Stimulated activated effector memory CD8-positive, alpha-beta T cell treated with anti-CD3 and anti-CD28 coated beads, Interleukin-12 subunit alpha, Interleukin-12 subunit beta, amount 100 ng/mL, for 72 hours (primary cell): Measurements from ENCODE around the gene MAST1.
A peak's percentile ranks its signal among the peaks of the same experiment; 100 is the strongest.
"Not testable (repeated sequence)": the region's sequence is repeated elsewhere in the genome, so short reads cannot be mapped to it uniquely, and the experiment has no call there.

Source experiments
- ATAC-seq: fragments of 150-1000 bp; cut with Tn5 transposase; 2 replicates; pipeline ENCODE4 v1.10.0; 2021
- DNase-seq, 2 donors: peaks; one replicate each; pipeline ENCODE4 v3.0.0; 2021 to 2022; ENCODE audit warnings: low spot score in 2 of 2
- H3K27ac Mint-ChIP-seq: one replicate; pipeline ENCODE4 v1.8.0; 2022; ENCODE audit warnings: mild to moderate bottlenecking, mixed read lengths
- H3K36me3 Mint-ChIP-seq: one replicate; pipeline ENCODE4 v1.8.0; 2022; ENCODE audit warnings: mild to moderate bottlenecking, mixed read lengths
- H3K4me1 Mint-ChIP-seq: one replicate; pipeline ENCODE4 v1.8.0; 2022; ENCODE audit warnings: mixed read lengths
- H3K4me3 Mint-ChIP-seq: one replicate; pipeline ENCODE4 v1.8.0; 2022; ENCODE audit warnings: mild to moderate bottlenecking, mixed read lengths
- H3K9me3 Mint-ChIP-seq: one replicate; pipeline ENCODE4 v1.8.0; 2022; ENCODE audit warnings: mixed read lengths

The MAST1 gene

GRCh38 chr19:12843328-12843727, 5.0 kb downstream of the MAST1 start:
- H3K27ac Mint-ChIP-seq: no peak overlapping the region
- no peaks in the 10 kb centered on the region for H3K9me3 Mint-ChIP-seq
- H3K4me1 Mint-ChIP-seq: peaks cover 39% of the 10 kb centered on the region
- DNase-seq: no peak
- no peaks in the 10 kb centered on the region for H3K36me3 Mint-ChIP-seq
- no peak for ATAC-seq
- H3K4me3 Mint-ChIP-seq: no peak overlapping the region

- peaks cover 35% of the 10 kb centered on the region for H3K4me1 Mint-ChIP-seq
- H3K9me3 Mint-ChIP-seq: no peaks in the 10 kb centered on the region
- no peaks in the 10 kb centered on the region for H3K36me3 Mint-ChIP-seq
- ATAC-seq (no peak), DNase-seq (no peak)
- peak overlapping the region; percentile 6 for H3K27ac Mint-ChIP-seq
- no peak overlapping the region for H3K4me3 Mint-ChIP-seq
Measured at GRCh38 chr19:12843999-12844732, 5.9 kb downstream of the MAST1 start.

DNA sequence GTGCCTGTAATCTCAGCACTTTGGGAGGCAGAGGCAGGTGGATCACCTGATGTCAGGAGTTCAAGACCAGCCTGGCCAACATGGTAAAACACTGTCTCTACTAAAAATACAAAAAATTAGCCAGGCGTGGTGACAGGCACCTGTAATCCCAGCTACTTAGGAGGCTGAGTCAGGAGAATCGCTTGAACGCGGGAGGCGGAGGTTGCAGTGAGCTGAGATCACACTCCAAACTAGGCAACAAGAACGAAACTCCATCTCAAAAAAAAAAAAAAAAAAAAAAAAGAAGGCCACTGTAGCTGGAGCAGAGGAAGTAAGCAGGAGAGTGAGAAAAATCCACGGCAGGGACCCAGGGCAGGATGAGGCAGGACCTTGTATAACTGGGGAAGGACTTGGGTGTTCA, 8.3 kb downstream of the MAST1 start:
- H3K27ac Mint-ChIP-seq, H3K36me3 Mint-ChIP-seq, H3K9me3 Mint-ChIP-seq, ATAC-seq, DNase-seq: not testable (repeated sequence)
- H3K4me3 Mint-ChIP-seq: peak overlapping the region; percentile 68
- H3K4me1 Mint-ChIP-seq: peaks cover 12% of the 10 kb centered on the region

- Mint-ChIP-seq H3K4me1 (peaks cover 9% of the 10 kb centered on the region), H3K36me3 (no peaks in the 10 kb centered on the region), H3K4me3 (peak overlapping the region; percentile 68), H3K27ac (peak overlapping the region; percentile 32), H3K9me3 (no peaks in the 10 kb centered on the region)
- peak; percentile 97 for ATAC-seq
- DNase-seq: peak; percentile 97 to 99
Measured at GRCh38 chr19:12847159-12848139, 9.1 kb downstream of the MAST1 start.

DNA sequence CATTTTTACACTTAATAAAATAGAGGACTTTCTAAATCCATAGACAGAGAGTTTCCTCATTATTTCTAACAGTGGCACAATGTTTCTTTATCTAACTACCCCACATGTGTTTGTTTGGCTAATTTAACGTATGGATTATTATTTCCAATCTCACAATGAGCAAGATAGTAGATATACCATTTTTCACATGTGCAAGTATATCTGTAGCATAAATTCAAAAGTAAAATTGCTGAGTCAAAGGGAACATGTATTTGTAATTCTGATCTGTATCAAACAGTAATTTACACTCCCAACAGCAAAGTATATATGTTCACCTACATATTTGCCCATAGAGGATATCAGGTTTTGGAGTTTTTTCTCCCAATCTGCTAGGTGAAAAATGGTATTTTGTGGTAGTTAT, 18.3 kb downstream of the MAST1 start:
- Mint-ChIP-seq H3K4me3 (no peak overlapping the region), H3K9me3 (peaks cover 2% of the 10 kb centered on the region), H3K27ac (no peak overlapping the region), H3K36me3 (no peaks in the 10 kb centered on the region), H3K4me1 (no peaks in the 10 kb centered on the region)
- ATAC-seq: no peak
- no peak for DNase-seq

DNA sequence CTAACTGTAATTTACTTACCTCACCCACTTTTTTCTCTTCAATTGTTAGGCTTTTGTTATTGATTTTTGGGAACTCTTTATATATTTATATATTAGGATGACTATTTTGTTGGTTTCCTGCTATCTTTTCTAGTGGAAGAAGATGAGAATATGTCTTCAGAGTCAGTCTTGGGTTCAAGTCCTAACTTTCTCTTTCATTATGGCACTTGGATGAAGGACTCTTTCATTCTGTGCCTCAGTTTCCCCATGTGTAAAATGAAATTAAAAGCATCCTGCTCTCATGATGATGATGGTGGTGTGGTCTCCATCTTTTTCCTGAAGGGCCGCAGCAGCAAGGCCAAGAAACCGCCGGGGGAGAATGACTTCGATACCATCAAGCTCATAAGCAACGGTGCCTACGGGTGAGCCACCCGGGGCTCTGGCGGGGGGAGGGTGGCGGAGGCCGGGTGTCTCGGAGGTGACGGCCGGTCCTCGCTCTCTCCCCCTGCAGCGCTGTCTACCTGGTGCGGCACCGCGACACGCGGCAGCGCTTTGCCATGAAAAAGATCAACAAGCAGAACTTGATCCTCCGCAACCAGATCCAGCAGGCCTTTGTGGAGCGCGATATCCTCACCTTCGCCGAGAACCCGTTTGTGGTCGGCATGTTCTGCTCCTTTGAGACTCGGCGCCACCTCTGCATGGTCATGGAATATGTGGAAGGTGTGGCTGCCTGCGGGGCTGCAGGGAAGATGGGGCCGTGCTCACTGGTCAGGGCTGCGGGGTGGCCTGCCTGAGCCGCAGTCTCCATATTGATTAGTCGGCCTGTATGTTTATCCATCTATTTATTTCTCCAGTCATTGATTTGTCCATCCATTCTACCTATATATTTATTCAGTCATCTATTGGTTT, 20.0 kb downstream of the MAST1 start:
- Mint-ChIP-seq H3K9me3 (peaks cover 2% of the 10 kb centered on the region), H3K27ac (no peak overlapping the region), H3K36me3 (no peaks in the 10 kb centered on the region), H3K4me3 (no peak overlapping the region), H3K4me1 (no peaks in the 10 kb centered on the region)
- DNase-seq (no peak), ATAC-seq (no peak)

- Mint-ChIP-seq H3K36me3 (no peaks in the 10 kb centered on the region), H3K4me3 (no peak overlapping the region), H3K27ac (no peak overlapping the region), H3K4me1 (no peaks in the 10 kb centered on the region), H3K9me3 (peaks cover 2% of the 10 kb centered on the region)
- ATAC-seq: no peak
- DNase-seq: no peak
Measured at GRCh38 chr19:12859546-12859945, 21.2 kb downstream of the MAST1 start.

DNA sequence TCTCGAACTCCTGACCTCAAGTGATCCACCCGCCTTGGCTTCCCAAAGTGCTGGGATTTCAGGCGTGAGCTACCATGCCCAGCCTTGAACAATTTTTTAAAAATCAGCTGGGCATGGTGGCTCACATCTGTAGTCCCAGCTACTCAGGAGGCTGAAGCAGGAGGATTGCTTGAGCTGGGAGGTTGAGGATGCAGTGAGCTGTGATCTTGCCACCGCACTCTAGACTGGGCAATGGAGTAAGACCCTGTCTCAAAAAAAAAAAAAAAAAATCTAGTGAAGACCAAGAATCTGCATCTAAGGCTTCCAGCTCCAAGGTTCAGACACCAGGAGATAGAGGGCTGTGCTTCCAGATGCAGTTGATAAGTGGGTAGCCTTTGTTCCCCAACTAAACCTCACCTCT, 25.8 kb downstream of the MAST1 start:
- DNase-seq (no peak), ATAC-seq (no peak)
- Mint-ChIP-seq H3K4me3 (no peak overlapping the region), H3K36me3 (no peaks in the 10 kb centered on the region), H3K4me1 (peaks cover 13% of the 10 kb centered on the region), H3K9me3 (no peaks in the 10 kb centered on the region), H3K27ac (no peak overlapping the region)

GRCh38 chr19:12864721-12865715, 26.7 kb downstream of the MAST1 start:
- Mint-ChIP-seq H3K4me3 (no peak overlapping the region), H3K9me3 (no peaks in the 10 kb centered on the region), H3K4me1 (peaks cover 13% of the 10 kb centered on the region), H3K36me3 (no peaks in the 10 kb centered on the region), H3K27ac (no peak overlapping the region)
- DNase-seq (no peak), ATAC-seq (no peak)

GRCh38 chr19:12865746-12866415, 27.6 kb downstream of the MAST1 start:
- Mint-ChIP-seq H3K36me3 (no peaks in the 10 kb centered on the region), H3K9me3 (no peaks in the 10 kb centered on the region), H3K4me3 (no peak overlapping the region), H3K27ac (no peak overlapping the region), H3K4me1 (peaks cover 13% of the 10 kb centered on the region)
- DNase-seq (no peak), ATAC-seq (no peak)

DNA sequence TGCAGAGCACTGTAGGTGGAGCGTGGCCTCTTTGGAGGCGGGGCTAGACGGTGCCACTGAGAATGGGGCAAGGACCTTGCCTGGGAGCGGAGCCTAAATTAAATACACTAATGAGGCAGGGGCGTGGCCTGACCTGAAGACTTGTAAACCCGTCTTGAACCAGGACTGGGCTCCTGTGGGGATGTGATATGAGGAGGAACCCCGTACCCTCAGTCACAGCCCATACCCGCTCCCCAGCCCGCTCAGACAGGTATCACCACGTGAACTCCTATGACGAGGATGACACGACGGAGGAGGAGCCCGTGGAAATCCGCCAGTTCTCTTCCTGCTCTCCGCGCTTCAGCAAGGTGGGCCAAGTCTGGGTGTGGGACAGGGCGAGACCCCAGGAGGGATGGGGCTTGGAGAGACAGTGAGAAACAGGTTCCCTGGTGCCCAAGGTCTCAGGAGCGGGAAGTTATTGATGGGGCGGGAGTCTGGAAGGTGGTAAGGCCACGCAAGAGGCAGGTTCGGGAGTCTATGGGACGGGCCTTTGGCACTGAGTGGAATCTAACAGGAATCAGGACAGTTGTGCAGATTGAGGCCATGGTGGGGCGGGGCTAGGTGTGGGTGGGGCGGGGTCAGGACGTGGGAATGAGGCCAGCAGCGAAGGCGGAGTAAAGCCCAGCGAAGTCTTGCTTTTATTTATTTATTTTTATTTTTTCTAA, 28.3 kb downstream of the MAST1 start:
- ATAC-seq: no peak
- Mint-ChIP-seq H3K9me3 (no peaks in the 10 kb centered on the region), H3K27ac (no peak overlapping the region), H3K4me1 (peaks cover 13% of the 10 kb centered on the region), H3K36me3 (no peaks in the 10 kb centered on the region), H3K4me3 (peak overlapping the region; percentile 58)
- no peak for DNase-seq

GRCh38 chr19:12867120-12868099, 29.1 kb downstream of the MAST1 start:
- ATAC-seq: peak; percentile 62
- Mint-ChIP-seq H3K4me1 (peaks cover 19% of the 10 kb centered on the region), H3K36me3 (no peaks in the 10 kb centered on the region), H3K4me3 (peak overlapping the region; percentile 58), H3K9me3 (no peaks in the 10 kb centered on the region), H3K27ac (no peak overlapping the region)
- peak; percentile 38 to 85 for DNase-seq
